K562 (cell line): Measurements from ENCODE around the gene EIF4E. TPM values are rescaled to one million over a fixed set of nuclear protein-coding genes. Genes with fewer than 3 reads are reported as not detected.

Source experiments
- NFATC3 ChIP-seq: fragments of 450-650 bp; IDR thresholded peaks from 2 replicates; pipeline ENCODE4 v1.6.1; 2017; ENCODE audit warnings: mild to moderate bottlenecking
- ZFX ChIP-seq: sonication (generic); formaldehyde crosslinking; IDR thresholded peaks from 2 replicates; pipeline ENCODE4 v1.8.0; 2022; ENCODE audit warnings: mild to moderate bottlenecking, missing genetic modification reagents, moderate library complexity
- ZNF707 ChIP-seq: fragments of 250-450 bp; sonication (Bioruptor Pico); conservative IDR thresholded peaks from 2 replicates; pipeline ENCODE4 v1.8.0; 2022; ENCODE audit warnings: inconsistent platforms, mild to moderate bottlenecking, moderate library complexity
- polyA plus RNA-seq, 8 experiments: library from polyadenylated mRNA; depleted of rRNA in 4 of 8; stranded (reverse) in 5 of 8; unstranded in 3 of 8; fragments of >200 nt; fragmentation: Nextera tagmentation in 2 of 8; fragmentation: Illumina TruSeq in 1 of 8; extraction: Ambion mirVana in 2 of 8; extraction: Trizol in 1 of 8; gene quantifications; 2 replicates each; pipeline versions ENCODE4 v1.2.1 to v1.2.3, GENCODE V29; 2011 to 2014; ENCODE audit warnings: inconsistent platforms in 1 of 8, missing spikeins in 1 of 8
- total RNA-seq, 7 experiments: library from RNA; depleted of rRNA in 6 of 7; stranded (reverse); fragments of >200 nt in 6 of 7; fragmentation: Illumina TruSeq in 2 of 7; extraction: Trizol in 2 of 7; gene quantifications; 2 replicates each; pipeline versions ENCODE4 v1.2.1 to v1.2.3, GENCODE V29; 2011 to 2021; ENCODE audit warnings: low replicate concordance in 1 of 7
- TF ChIP-seq, protein P1 (sequence below), 2 experiments: fragments of 450-650 bp; IDR thresholded peaks; 2 replicates each; pipeline ENCODE4 v1.6.1; 2016; ENCODE audit warnings: mild to moderate bottlenecking in 2 of 2, borderline replicate concordance in 1 of 2, low read depth in 1 of 2, moderate library complexity in 1 of 2
- TF ChIP-seq, protein P2 (sequence below): fragments of 250-450 bp; sonication (Bioruptor Pico); IDR thresholded peaks from 2 replicates; pipeline ENCODE4 v1.5.0; 2021; ENCODE audit warnings: mild to moderate bottlenecking, borderline replicate concordance

The EIF4E gene
- total and polyA plus RNA-seq, 9 of the 15 experiments (the other 6 are each of a cell fraction or from before 2014, with no cell fraction given): 164 to 489 (median 179) TPM

DNA sequence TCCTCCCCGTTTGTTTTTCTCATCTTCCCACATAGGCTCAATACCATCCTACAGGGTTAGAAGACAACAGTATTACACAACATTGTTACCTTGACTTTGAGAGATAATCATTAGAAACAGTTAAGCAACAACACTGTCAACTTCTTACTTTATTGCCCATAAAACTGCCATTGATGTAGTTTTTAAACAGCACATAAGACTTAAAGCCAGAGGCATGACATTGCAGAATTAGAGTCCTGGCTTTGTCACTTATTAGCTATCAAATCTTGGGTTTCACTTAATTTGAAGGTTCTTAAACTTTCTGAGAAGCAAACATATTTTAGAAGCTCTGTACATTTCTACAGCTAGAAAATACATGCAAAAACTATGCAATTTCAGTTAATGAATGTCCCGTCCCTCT is 41.8 kb downstream of the EIF4E start (continued):
- TF ChIP-seq, protein P1, sequence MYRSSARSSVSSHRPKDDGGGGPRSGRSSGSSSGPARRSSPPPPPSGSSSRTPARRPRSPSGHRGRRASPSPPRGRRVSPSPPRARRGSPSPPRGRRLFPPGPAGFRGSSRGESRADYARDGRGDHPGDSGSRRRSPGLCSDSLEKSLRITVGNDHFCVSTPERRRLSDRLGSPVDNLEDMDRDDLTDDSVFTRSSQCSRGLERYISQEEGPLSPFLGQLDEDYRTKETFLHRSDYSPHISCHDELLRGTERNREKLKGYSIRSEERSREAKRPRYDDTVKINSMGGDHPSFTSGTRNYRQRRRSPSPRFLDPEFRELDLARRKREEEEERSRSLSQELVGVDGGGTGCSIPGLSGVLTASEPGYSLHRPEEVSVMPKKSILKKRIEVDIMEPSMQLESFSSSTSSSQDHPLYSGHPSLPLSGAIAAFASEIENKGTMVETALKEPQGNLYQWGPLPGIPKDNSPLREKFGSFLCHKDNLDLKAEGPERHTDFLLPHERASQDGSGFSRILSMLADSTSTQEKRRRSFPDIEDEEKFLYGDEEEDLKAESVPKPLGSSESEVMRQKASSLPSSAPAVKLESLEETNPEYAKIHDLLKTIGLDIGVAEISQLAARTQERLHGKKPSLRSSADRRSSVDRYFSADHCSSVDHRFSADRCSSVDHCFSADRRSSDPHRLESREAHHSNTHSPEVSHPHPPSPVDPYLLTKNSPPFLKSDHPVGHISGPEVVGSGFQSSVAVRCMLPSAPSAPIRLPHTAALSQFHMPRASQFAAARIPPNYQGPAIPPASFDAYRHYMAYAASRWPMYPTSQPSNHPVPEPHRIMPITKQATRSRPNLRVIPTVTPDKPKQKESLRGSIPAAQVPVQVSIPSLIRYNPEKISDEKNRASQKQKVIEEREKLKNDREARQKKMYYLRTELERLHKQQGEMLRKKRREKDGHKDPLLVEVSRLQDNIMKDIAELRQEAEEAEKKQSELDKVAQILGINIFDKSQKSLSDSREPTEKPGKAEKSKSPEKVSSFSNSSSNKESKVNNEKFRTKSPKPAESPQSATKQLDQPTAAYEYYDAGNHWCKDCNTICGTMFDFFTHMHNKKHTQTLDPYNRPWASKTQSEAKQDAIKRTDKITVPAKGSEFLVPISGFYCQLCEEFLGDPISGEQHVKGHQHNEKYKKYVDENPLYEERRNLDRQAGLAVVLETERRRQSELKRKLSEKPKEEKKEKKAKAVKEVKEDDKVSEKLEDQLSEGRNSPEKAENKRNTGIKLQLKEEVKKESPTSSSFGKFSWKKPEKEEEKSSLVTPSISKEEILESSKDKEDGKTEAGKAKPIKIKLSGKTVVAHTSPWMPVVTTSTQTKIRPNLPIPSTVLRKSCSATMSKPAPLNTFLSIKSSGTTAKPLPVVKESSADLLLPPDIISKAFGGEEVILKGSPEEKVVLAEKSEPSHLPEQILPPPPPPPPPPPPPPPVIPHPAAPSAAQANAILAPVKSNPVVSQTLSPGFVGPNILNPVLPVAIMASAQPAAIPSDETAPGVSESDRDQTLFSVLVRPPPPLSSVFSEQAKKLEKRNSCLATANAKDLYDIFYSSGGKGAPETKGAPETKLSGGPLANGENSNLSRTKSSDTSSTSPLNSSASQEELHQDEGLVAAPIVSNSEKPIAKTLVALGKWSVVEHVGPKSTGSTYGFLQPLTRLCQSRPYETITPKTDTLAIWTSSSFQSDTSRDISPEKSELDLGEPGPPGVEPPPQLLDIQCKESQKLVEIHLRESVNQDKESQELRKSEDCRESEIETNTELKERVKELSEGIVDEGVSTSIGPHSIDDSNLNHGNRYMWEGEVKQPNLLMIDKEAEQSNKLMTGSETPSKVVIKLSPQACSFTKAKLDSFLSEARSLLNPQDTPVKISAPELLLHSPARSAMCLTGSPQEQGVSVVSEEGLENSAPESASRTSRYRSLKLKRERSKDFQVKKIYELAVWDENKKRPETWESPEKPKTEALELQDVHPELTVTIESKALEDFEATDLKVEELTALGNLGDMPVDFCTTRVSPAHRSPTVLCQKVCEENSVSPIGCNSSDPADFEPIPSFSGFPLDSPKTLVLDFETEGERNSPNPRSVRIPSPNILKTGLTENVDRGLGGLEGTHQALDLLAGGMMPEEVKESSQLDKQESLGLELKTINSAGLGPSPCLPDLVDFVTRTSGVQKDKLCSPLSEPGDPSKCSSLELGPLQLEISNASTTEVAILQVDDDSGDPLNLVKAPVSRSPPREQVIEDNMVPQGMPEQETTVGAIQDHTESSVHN (IDR thresholded peaks at IDR 0.05; ENCODE audit: borderline replicate concordance in 1 of 2, low read depth in 1 of 2): no peak
- TF ChIP-seq ZNF707 (CRISPR knock-in tag): no peak
- no peak for TF ChIP-seq NFATC3
- TF ChIP-seq ZFX (CRISPR knock-in tag): no peak
- TF ChIP-seq, protein P2, sequence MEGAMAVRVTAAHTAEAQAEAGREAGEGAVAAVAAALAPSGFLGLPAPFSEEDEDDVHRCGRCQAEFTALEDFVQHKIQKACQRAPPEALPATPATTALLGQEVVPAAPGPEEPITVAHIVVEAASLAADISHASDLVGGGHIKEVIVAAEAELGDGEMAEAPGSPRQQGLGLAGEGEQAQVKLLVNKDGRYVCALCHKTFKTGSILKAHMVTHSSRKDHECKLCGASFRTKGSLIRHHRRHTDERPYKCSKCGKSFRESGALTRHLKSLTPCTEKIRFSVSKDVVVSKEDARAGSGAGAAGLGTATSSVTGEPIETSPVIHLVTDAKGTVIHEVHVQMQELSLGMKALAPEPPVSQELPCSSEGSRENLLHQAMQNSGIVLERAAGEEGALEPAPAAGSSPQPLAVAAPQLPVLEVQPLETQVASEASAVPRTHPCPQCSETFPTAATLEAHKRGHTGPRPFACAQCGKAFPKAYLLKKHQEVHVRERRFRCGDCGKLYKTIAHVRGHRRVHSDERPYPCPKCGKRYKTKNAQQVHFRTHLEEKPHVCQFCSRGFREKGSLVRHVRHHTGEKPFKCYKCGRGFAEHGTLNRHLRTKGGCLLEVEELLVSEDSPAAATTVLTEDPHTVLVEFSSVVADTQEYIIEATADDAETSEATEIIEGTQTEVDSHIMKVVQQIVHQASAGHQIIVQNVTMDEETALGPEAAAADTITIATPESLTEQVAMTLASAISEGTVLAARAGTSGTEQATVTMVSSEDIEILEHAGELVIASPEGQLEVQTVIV (CRISPR knock-in tag): no peak
